Astrocyte of the hippocampus (primary cell): ENCODE data around the gene RD3L.

Experiments used
- DNase-seq: peaks from one replicate; pipeline ENCODE4 v3.0.0; 2011; ENCODE audit warnings: low read depth, low spot score

The RD3L gene

GRCh38 chr14:103896578-103896977 lies 45.8 kb downstream of the RD3L start:
- no peak for DNase-seq

GRCh38 chr14:103894723-103895059 lies 47.6 kb downstream of the RD3L start:
- no peak for DNase-seq

DNA sequence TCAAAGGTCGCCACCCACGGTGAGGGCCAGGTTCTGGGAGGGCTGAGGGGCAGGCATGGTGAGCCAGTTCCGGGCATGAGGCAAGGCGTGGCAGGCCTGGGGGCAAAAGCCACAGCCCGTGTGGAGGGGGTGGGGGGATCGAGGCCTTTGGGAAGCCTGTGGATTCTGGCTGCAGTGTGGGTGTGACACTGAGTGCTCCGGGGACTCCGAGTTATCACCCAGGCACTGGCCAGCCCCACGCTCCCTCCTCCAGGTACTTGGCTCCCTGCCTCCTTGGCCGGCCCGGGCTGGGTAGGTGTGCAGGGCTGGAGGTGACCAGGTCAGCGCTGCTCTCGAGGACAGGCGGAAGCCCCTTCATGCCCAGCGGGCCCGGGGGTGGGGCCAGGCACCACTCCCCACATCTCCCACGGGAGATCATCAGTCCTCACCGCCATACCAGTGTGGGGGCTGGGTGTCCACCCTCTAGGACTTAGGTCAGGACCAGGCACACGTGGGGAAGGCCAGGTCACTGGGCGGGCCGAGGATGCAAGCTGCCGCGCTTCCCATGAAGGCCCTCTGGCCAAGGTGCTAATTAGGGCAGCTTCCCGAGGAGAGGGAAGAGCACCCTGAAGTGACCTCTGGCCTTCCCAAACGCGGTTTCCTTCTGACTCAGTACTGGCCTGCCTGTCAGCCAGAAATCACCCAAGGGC lies 48.2 kb downstream of the RD3L start:
- DNase-seq: no peak

- no peak for DNase-seq
Measured at GRCh38 chr14:103892247-103892646, 50.1 kb downstream of the RD3L start.

DNA sequence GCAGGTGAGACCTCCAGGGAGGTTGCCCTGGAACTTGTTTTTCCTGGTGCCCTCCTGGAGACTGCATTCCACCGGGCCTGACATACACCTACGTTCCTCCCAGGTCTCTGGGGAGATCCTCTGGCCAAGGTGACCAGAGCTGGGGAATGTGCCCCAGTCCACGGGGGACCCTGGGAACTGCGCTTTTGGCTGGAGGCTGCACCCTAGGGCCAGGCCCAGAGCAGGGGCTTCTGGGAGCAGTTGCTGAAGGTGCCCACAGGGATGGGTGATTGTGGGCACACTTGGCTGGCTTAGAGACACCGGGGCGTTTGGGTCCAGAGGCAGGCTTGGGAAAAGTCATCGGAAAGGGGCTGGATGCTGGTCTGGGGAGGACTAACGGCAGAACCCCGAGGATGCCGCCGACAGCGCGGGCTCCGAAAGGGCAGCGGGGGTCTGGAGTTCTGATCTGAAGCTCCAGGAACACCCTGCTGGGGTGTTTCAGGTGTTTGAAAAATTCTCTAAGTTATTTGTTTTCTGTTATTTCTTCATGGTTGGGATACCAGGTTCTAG lies 50.6 kb downstream of the RD3L start:
- DNase-seq: no peak

DNA sequence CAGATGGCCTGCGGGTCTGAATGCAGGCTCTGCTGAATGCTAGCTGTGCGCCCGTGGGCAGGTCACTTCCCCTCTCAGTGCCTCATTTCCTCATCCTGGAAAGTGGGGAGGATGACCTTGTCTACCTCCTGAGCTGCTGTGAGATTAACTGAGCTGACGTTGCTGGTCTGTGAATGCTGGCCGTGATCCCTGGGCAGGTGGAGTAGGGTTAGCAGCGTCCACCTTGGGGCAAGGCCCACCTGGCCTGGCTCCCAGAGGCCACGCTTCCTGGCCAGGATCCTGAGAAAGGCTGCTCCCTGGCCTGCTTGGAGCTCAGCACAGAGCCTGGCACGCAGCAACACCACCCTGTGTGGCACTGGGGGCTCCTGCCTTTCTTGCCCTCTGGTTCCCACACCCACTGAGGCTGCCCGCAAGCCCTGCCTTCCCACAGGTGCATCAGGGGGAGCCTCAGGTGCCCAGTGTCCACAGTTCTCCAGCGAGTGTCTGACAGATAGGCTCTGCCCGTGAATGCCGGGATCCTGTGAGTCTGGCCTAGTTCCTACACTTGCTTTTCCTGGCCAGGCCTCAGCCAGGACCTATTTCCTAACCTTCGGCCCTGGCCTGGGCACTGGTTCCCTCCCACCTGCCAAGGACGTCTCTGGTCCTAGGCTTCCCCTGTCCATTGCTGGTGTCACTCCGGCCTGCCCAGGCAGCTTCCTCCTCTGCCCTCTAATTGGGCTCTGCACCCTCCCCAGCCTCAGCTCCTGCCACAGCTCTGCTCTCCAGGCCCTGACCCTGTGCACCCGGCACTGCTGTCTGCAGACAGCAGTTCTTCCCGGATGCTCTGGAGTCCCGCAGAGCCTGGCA lies 51.3 kb downstream of the RD3L start:
- DNase-seq: no peak
